ENCODE data around the gene HASPIN. TPM values are rescaled to one million over a fixed set of nuclear protein-coding genes. Genes with fewer than 3 reads are reported as not detected.

The HASPIN gene
- total RNA-seq, 1 donor from 2014 or later: 14.8 TPM

DNA sequence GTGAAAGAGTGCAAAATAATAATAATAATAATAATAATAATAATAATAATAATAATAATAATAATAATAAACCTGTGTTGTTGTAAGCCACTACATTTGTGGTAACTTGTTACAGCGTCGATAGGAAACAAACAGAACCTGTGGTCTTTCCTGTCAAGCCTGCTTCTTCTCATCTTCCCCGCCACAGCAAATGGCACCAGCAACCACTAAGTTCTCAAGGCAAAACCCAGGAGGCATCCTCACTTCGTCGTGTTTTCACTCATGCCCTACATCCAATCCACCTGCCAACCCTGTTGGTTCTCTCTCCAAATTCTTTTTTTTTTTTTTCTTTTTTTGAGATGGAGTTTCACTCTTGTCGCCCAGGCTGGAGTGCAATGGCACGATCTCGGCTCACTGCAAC lies 43.1 kb downstream of the HASPIN start:
- no peak overlapping the region for H3K9ac ChIP-seq
- no peaks in the 10 kb centered on the region for H3K4me1 ChIP-seq
- no peak overlapping the region for H3K4me3 Mint-ChIP-seq
- H3K27ac ChIP-seq: no peak overlapping the region
- no peak for TF ChIP-seq EZH2 (IDR thresholded peaks at IDR 0.05)
- TF ChIP-seq EZH2phosphoT487 (IDR thresholded peaks at IDR 0.05): no peak
- TF ChIP-seq, protein P1, sequence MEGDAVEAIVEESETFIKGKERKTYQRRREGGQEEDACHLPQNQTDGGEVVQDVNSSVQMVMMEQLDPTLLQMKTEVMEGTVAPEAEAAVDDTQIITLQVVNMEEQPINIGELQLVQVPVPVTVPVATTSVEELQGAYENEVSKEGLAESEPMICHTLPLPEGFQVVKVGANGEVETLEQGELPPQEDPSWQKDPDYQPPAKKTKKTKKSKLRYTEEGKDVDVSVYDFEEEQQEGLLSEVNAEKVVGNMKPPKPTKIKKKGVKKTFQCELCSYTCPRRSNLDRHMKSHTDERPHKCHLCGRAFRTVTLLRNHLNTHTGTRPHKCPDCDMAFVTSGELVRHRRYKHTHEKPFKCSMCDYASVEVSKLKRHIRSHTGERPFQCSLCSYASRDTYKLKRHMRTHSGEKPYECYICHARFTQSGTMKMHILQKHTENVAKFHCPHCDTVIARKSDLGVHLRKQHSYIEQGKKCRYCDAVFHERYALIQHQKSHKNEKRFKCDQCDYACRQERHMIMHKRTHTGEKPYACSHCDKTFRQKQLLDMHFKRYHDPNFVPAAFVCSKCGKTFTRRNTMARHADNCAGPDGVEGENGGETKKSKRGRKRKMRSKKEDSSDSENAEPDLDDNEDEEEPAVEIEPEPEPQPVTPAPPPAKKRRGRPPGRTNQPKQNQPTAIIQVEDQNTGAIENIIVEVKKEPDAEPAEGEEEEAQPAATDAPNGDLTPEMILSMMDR (IDR thresholded peaks at IDR 0.05): no peak
- no peaks in the 10 kb centered on the region for H4K20me1 ChIP-seq (ENCODE audit: low read depth)
- peaks cover 8% of the 10 kb centered on the region for H3K27me3 Mint-ChIP-seq (ENCODE audit: insufficient read depth, low read depth)
- no peak overlapping the region for H3K27ac Mint-ChIP-seq
- H3K27me3 ChIP-seq: no peaks in the 10 kb centered on the region
- no peak overlapping the region for H2AFZ ChIP-seq (replicated peaks)
- H3K36me3 ChIP-seq: no peaks in the 10 kb centered on the region
- no peaks in the 10 kb centered on the region for H3K9me3 Mint-ChIP-seq
- no peak for DNase-seq (ENCODE audit: low spot score)
- H3F3A ChIP-seq (ENCODE audit: low read depth): no peaks in the 10 kb centered on the region
- H3K4me2 ChIP-seq: no peak overlapping the region
- no peaks in the 10 kb centered on the region for H3K79me2 ChIP-seq (ENCODE audit: low read depth)
- H3K4me1 Mint-ChIP-seq: peaks cover 13% of the 10 kb centered on the region
- H3K9me3 ChIP-seq (ENCODE audit: low read depth): no peaks in the 10 kb centered on the region
- H3K4me3 ChIP-seq: no peak overlapping the region
- H3K36me3 Mint-ChIP-seq: no peaks in the 10 kb centered on the region

DNA sequence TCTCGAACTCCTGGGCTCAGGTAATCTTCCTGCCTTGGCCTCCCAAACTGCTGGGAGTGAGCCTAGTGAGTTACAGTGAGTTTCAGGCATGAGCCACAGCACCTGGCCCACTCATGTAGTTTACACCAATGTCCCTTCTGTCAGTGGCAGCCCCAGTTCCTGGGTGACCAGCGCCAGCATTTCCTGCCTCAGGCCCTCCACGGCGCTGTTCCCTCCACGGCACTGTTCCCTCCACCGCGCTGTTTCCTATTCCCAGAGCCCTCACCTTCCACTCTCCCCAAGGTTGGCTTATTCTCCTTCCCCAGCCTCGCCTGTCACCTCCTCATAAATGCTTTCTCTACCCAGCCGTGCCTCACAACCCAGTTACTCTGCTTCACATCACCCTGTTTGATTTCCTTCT lies 44.6 kb downstream of the HASPIN start:
- Histone ChIP-seq H3K27me3 (no peaks in the 10 kb centered on the region), H3F3A (ENCODE audit: low read depth) (no peaks in the 10 kb centered on the region), H3K4me2 (no peak overlapping the region), H2AFZ (replicated peaks) (peak overlapping the region; percentile 79), H3K4me3 (no peak overlapping the region), H3K36me3 (no peaks in the 10 kb centered on the region), H4K20me1 (ENCODE audit: low read depth) (no peaks in the 10 kb centered on the region), H3K27ac (no peak overlapping the region), H3K9ac (no peak overlapping the region), H3K4me1 (no peaks in the 10 kb centered on the region), H3K9me3 (ENCODE audit: low read depth) (no peaks in the 10 kb centered on the region), H3K79me2 (ENCODE audit: low read depth) (no peaks in the 10 kb centered on the region)
- TF ChIP-seq, protein P1 (IDR thresholded peaks at IDR 0.05): no peak
- TF ChIP-seq EZH2 (IDR thresholded peaks at IDR 0.05): no peak
- TF ChIP-seq EZH2phosphoT487 (IDR thresholded peaks at IDR 0.05): no peak
- Mint-ChIP-seq H3K4me3 (no peak overlapping the region), H3K27me3 (ENCODE audit: insufficient read depth, low read depth) (peaks cover 15% of the 10 kb centered on the region), H3K27ac (peak overlapping the region; percentile 10), H3K9me3 (no peaks in the 10 kb centered on the region), H3K36me3 (no peaks in the 10 kb centered on the region), H3K4me1 (peaks cover 21% of the 10 kb centered on the region)
- DNase-seq (ENCODE audit: low spot score): no peak

DNA sequence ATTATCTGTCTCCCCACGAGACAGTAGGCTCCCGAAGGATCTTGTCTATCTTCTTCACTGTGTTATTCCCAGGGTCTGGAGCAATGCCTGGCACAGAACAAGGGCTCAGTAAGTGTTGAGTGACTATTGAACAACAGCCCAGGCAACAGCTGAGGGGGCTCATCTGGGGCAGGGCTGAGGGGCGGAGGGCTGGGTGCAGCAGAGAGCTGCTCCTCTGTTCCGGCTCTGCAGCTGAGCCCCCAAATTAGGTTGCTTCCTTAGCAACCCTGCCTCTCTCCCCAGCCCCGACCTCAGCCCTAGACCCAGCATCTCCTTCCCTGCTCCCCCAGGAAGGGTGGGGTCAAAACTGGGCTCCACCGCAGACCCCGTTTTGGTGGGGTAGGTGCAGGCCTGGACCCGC lies 45.1 kb downstream of the HASPIN start:
- H3K27ac Mint-ChIP-seq: peak overlapping the region; percentile 10
- Histone ChIP-seq H3K9me3 (ENCODE audit: low read depth) (no peaks in the 10 kb centered on the region), H3K4me3 (no peak overlapping the region), H3K9ac (no peak overlapping the region), H3K4me2 (no peak overlapping the region), H3K27me3 (no peaks in the 10 kb centered on the region), H3F3A (ENCODE audit: low read depth) (no peaks in the 10 kb centered on the region), H3K27ac (no peak overlapping the region), H2AFZ (replicated peaks) (peak overlapping the region; percentile 79), H3K4me1 (no peaks in the 10 kb centered on the region), H4K20me1 (ENCODE audit: low read depth) (no peaks in the 10 kb centered on the region), H3K79me2 (ENCODE audit: low read depth) (no peaks in the 10 kb centered on the region), H3K36me3 (no peaks in the 10 kb centered on the region)
- peaks cover 21% of the 10 kb centered on the region for H3K4me1 Mint-ChIP-seq
- peaks cover 15% of the 10 kb centered on the region for H3K27me3 Mint-ChIP-seq (ENCODE audit: insufficient read depth, low read depth)
- no peak for DNase-seq (ENCODE audit: low spot score)
- no peaks in the 10 kb centered on the region for H3K9me3 Mint-ChIP-seq
- H3K36me3 Mint-ChIP-seq: no peaks in the 10 kb centered on the region
- no peak overlapping the region for H3K4me3 Mint-ChIP-seq
- TF ChIP-seq EZH2 (IDR thresholded peaks at IDR 0.05) (no peak), EZH2phosphoT487 (IDR thresholded peaks at IDR 0.05) (no peak)
- TF ChIP-seq, protein P1 (IDR thresholded peaks at IDR 0.05): no peak

Data from neural progenitor cell (in vitro differentiated cells).